Activated gamma-delta T cell treated with anti-CD3 and anti-CD28 coated beads, Interleukin-2, amount 50 U/mL, for 16 hours (primary cell): ENCODE data around the gene PEX13.
A peak's percentile ranks its signal among the peaks of the same experiment; 100 is the strongest.
"Not testable (repeated sequence)": the region's sequence is repeated elsewhere in the genome, so short reads cannot be mapped to it uniquely, and the experiment has no call there.

Experiments used
- DNase-seq: peaks from one replicate; pipeline ENCODE4 v3.0.0-alpha.2; 2020; ENCODE audit warnings: low read depth

Gene PEX13

GRCh38 chr2:61009355-61009754 lies 8.2 kb upstream of the PEX13 start:
- DNase-seq: no peak

- DNase-seq: no peak
Measured at GRCh38 chr2:61011678-61012077, 5.8 kb upstream of the PEX13 start.

GRCh38 chr2:61012303-61012702 lies 5.2 kb upstream of the PEX13 start:
- not testable (repeated sequence) for DNase-seq

GRCh38 chr2:61013382-61013781 lies 4.1 kb upstream of the PEX13 start:
- no peak for DNase-seq

GRCh38 chr2:61014763-61015162 lies 2.8 kb upstream of the PEX13 start:
- no peak for DNase-seq

- no peak for DNase-seq
Measured at GRCh38 chr2:61015976-61016375, 1.5 kb upstream of the PEX13 start.

- no peak for DNase-seq
Measured at GRCh38 chr2:61016392-61017002, 1.0 kb upstream of the PEX13 start.

GRCh38 chr2:61017003-61017555 lies 441 bp upstream of the PEX13 start:
- peak; percentile 49 for DNase-seq

GRCh38 chr2:61018318-61018755 lies 817 bp downstream of the PEX13 start:
- DNase-seq: no peak

GRCh38 chr2:61018798-61019197 lies 1.3 kb downstream of the PEX13 start:
- no peak for DNase-seq

- DNase-seq: no peak
Measured at GRCh38 chr2:61021228-61021660, 3.7 kb downstream of the PEX13 start.

GRCh38 chr2:61023670-61024069 lies 6.2 kb downstream of the PEX13 start:
- no peak for DNase-seq

- DNase-seq: no peak
Measured at GRCh38 chr2:61029533-61029932, 12.0 kb downstream of the PEX13 start.

- DNase-seq: not testable (repeated sequence)
Measured at GRCh38 chr2:61034592-61034991, 17.1 kb downstream of the PEX13 start.

- not testable (repeated sequence) for DNase-seq
Measured at GRCh38 chr2:61036643-61037042, 19.1 kb downstream of the PEX13 start.

- DNase-seq: no peak
Measured at GRCh38 chr2:61042807-61043206, 25.3 kb downstream of the PEX13 start.

GRCh38 chr2:61044636-61045035 lies 27.1 kb downstream of the PEX13 start:
- DNase-seq: no peak

GRCh38 chr2:61045226-61045625 lies 27.7 kb downstream of the PEX13 start:
- DNase-seq: no peak

- no peak for DNase-seq
Measured at GRCh38 chr2:61045999-61046398, 28.5 kb downstream of the PEX13 start.

GRCh38 chr2:61055557-61055956 lies 38.0 kb downstream of the PEX13 start:
- DNase-seq: no peak

- DNase-seq: no peak
Measured at GRCh38 chr2:61057562-61057961, 40.0 kb downstream of the PEX13 start.

- no peak for DNase-seq
Measured at GRCh38 chr2:61059382-61059781, 41.9 kb downstream of the PEX13 start.

- DNase-seq: peak; percentile 72
Measured at GRCh38 chr2:61065714-61066709, 48.5 kb downstream of the PEX13 start, which contains the start of gene SANBR. SANBR (plus strand) TSS chr2:61065871; CDS start chr2:61070351, 4,480 bp downstream.
